SK-N-MC (cell line): ENCODE data around the gene DAB1.

Experiments
- EZH2 ChIP-seq: fragments of 200-600 bp; sonication (generic); IDR thresholded peaks from one replicate; pipeline ENCODE4 v1.6.1; 2017; ENCODE audit warnings: antibody characterized with exemption
- POLR2AphosphoS5 ChIP-seq: IDR thresholded peaks from 2 replicates; pipeline ENCODE4 v1.6.1; 2012; ENCODE audit warnings: mild to moderate bottlenecking, low read depth, low read length, borderline replicate concordance

DNA sequence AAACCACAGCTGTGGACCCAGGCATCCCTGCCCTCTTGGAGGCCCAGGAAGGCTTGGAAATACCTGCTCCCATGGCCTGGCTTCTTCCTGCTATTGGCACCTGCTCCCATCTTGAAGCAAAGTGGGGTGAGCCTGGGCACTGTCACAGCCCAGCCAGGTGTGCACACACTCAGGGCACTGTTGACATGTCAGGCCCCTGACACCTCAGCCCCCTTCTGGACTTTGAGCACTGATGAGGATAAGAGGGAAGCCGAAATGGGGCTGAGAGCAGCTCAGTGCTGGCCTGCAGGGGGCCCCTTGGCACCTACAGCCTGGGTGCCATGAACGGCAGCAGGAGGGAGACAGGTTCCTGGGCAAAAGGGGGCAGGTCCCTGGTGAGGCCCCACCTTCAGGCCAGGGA, 55.9 kb downstream of the DAB1 start:
- TF ChIP-seq POLR2AphosphoS5 (no peak), EZH2 (no peak)
